ENCODE measurements around the gene MAP3K19. TPM values are rescaled to one million over a fixed set of nuclear protein-coding genes. Genes with fewer than 3 reads are reported as not detected.

Gene MAP3K19
- total RNA-seq, 2 donors from 2014 or later: not detected

DNA sequence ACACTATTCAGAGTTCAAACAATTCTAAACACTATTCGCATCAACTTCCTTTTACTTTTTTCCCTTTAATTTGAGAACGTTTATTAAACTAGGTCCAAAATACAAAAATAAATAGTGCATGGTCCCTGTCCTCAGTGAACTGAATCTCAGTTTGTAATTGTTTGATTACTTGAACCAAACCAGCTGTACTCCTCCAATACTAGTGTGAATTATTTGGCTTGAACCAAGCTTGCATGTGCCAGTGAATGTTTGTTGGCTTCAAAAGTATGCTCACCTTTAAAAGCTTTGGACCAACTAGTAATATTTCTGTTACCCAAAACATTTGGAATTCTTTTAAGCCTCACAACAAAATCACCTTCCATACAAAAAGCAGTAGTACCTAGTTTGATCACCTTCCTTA is 113.1 kb downstream of the MAP3K19 start:
- Histone ChIP-seq H3K4me3 (no peak overlapping the region), H3K27me3 (no peaks in the 10 kb centered on the region), H3K9me3 (no peaks in the 10 kb centered on the region), H3K36me3 (replicated peaks in 1 of 2; ENCODE audit: insufficient read depth in 1 of 2, low read depth in 2 of 2) (no peaks in the 10 kb centered on the region), H3K4me1 (peaks cover 93% of the 10 kb centered on the region), H3K27ac (peak overlapping the region; percentile 65 to 86 (median 66))
- ATAC-seq (no peak), DNase-seq (no peak)
- intact Hi-C loops (cut with DNase I): no loop called here
- 16 to 32% methylated on average over 2 of the region's 2 CpGs for WGBS, 2 donors
- TF ChIP-seq, protein P1, sequence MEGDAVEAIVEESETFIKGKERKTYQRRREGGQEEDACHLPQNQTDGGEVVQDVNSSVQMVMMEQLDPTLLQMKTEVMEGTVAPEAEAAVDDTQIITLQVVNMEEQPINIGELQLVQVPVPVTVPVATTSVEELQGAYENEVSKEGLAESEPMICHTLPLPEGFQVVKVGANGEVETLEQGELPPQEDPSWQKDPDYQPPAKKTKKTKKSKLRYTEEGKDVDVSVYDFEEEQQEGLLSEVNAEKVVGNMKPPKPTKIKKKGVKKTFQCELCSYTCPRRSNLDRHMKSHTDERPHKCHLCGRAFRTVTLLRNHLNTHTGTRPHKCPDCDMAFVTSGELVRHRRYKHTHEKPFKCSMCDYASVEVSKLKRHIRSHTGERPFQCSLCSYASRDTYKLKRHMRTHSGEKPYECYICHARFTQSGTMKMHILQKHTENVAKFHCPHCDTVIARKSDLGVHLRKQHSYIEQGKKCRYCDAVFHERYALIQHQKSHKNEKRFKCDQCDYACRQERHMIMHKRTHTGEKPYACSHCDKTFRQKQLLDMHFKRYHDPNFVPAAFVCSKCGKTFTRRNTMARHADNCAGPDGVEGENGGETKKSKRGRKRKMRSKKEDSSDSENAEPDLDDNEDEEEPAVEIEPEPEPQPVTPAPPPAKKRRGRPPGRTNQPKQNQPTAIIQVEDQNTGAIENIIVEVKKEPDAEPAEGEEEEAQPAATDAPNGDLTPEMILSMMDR (IDR thresholded peaks at IDR 0.05): no peak
- no peak for TF ChIP-seq POLR2A (IDR thresholded peaks at IDR 0.05)

DNA sequence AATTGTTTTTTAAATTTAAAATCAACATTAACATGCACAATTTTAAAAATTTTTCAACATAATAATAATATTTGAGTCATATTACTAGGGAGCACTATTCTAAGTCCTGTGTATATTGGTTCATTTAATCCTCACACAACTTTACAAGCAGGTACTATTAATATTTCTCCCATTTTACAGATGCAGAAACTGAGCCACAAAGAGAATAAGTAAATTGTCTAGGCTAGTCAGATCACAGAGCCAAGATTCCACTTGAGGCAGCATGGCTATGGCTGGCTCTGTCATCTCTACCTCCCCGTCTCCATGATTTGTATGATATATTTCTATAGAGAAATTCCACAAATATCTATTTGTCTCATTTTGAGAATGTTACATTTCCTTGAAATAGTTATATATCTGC is 113.5 kb downstream of the MAP3K19 start:
- no peak for ATAC-seq
- Histone ChIP-seq H3K4me1 (peaks cover 89% of the 10 kb centered on the region), H3K9me3 (no peaks in the 10 kb centered on the region), H3K27me3 (no peaks in the 10 kb centered on the region), H3K27ac (peak overlapping the region; percentile 65 to 86 (median 72)), H3K36me3 (replicated peaks in 1 of 2; ENCODE audit: insufficient read depth in 1 of 2, low read depth in 2 of 2) (no peaks in the 10 kb centered on the region), H3K4me3 (no peak overlapping the region)
- TF ChIP-seq, protein P1 (IDR thresholded peaks at IDR 0.05): no peak
- no peak for TF ChIP-seq POLR2A (IDR thresholded peaks at IDR 0.05)
- intact Hi-C loops (cut with DNase I): no loop called here
- DNase-seq: no peak
- WGBS, 2 donors: 57 to 74% methylated on average over 1 of the region's 1 CpG

DNA sequence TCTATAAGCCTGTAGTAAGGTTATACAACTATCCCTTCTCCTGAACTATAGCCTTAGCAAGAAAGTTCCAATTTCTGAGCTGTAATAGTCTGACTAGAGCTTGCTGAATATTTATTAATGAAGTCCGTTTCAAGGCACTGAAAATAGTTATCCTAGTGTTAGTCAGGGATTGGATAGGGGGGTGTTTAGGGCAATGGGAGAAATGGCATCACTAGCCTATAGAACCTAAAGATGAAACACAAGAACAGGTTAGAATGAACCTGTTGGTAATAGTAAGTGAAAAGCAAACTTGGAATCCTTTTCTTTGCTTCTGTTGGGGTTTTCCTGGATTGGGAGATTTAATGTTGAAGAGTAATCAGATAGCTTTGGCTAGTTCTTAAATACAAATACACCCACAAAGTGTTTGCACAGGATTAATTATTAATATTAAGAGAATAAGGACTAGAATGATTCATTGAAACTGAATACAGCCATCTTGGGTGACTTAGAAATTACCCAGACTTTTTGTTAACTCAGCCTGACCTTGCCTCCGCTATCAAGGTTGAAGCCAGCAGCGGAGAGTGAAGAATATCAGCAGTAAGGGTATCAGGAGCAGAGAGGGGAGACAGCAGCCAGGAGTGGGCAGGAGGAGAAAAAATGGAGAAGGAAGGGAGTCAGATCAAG is 114.3 kb downstream of the MAP3K19 start:
- TF ChIP-seq, protein P1 (IDR thresholded peaks at IDR 0.05): no peak
- peak in 2 of 3 donors; percentile 9 to 18 for TF ChIP-seq POLR2A (IDR thresholded peaks at IDR 0.05)
- ATAC-seq: peak; percentile 87
- H3K9me3 ChIP-seq: no peaks in the 10 kb centered on the region
- 12 to 18% methylated on average over 3 of the region's 3 CpGs for WGBS, 2 donors
- peak; percentile 37 to 59 (median 51) for DNase-seq
- intact Hi-C loops (cut with DNase I): no loop called here
- peak overlapping the region; percentile 65 to 86 (median 72) for H3K27ac ChIP-seq
- no peak overlapping the region for H3K4me3 ChIP-seq
- no peaks in the 10 kb centered on the region for H3K36me3 ChIP-seq (replicated peaks in 1 of 2; ENCODE audit: insufficient read depth in 1 of 2, low read depth in 2 of 2)
- peaks cover 85% of the 10 kb centered on the region for H3K4me1 ChIP-seq
- no peaks in the 10 kb centered on the region for H3K27me3 ChIP-seq

DNA sequence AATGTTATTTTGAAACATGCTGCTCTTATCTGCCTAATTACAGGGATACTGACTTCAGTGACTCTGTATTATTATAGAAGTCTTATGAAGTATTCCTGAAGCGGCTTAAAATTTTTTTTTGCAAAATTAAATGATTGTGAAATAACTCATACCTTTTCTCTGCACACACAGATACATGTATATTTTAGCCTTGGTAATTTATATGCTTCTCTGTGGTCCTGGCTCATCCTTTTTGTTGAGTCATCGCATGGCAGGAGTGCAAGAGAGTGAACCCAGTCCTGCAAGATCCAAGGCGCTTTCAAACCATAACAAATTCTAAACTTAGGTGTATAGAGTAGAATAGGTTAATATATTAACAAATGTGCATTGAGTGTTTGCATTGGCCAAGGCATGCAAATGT is 120.1 kb downstream of the MAP3K19 start:
- H3K4me3 ChIP-seq: no peak overlapping the region
- intact Hi-C loops (cut with DNase I): no loop called here
- no peaks in the 10 kb centered on the region for H3K36me3 ChIP-seq (replicated peaks in 1 of 2; ENCODE audit: insufficient read depth in 1 of 2, low read depth in 2 of 2)
- WGBS, 2 donors: 82 to 92% methylated on average over 3 of the region's 3 CpGs
- no peak overlapping the region for H3K27ac ChIP-seq
- ATAC-seq: no peak
- TF ChIP-seq POLR2A (IDR thresholded peaks at IDR 0.05): no peak
- TF ChIP-seq, protein P1 (IDR thresholded peaks at IDR 0.05): no peak
- no peak for DNase-seq
- H3K27me3 ChIP-seq: no peaks in the 10 kb centered on the region
- H3K4me1 ChIP-seq: peaks cover 82% of the 10 kb centered on the region
- no peaks in the 10 kb centered on the region for H3K9me3 ChIP-seq
